Measurements from ENCODE around the gene HHIPL1. TPM values are rescaled to one million over a fixed set of nuclear protein-coding genes. Genes with fewer than 3 reads are reported as not detected.

Gene HHIPL1
- total RNA-seq, 6 donors from 2014 or later = 0.61 to 2.2 (median 1.3) TPM

- H3K27ac ChIP-seq = no peak overlapping the region
- 83 to 85% methylated on average over 10 to 12 of the region's 12 CpGs for WGBS, 2 donors
- DNase-seq = no peak
Measured at GRCh38 chr14:99663386-99664057, 18.6 kb downstream of the HHIPL1 start.

DNA sequence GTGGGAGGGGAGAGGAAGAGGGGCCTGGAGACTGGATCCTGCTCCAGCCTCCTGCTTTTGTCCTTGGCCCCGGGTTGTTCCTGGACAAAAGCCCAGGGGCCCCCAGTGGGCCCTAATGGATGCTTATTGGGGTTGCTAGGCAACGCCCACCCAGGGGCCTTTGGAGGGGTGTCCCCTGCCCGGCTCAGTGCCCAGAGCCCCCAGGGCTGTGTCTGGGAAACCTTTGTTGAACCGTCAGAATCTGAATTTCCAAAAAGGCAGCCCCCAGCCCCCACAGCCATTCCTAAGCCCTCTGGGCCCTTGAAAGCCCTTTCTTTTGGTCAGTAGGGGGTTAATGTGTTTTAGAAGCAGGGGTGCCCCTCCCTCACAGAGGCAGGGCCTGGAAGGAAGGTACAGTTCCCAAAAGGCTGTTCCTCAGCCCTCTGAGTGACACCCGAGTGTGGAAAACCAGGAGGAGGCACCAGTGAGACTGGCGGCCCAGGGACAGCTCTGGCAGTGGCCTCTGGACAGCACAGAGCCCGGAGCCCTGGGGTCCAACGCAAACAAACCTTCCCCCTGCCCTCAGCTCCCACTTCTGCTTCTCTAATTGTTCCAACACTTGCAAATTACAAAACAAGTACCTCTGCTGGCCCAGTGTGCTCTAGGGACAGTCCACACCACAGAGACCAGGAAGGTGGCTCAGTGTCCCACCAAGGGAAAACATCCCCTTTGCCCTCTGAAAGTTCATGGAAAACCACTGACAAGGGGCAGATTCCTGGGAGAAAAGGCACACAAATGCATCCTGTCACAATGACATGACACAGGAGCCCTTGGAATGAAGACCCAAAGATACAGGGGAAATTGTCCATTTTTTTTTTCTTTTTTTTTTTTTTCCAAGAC is 19.4 kb downstream of the HHIPL1 start:
- Histone ChIP-seq H3K36me3 (no peaks in the 10 kb centered on the region), H3K27ac (no peak overlapping the region), H3K27me3 (peaks cover 0 to 15% (median 5%) of the 10 kb centered on the region in 4 donors), H3K4me1 (peaks cover 2 to 10% (median 3%) of the 10 kb centered on the region in 4 donors), H3K4me3 (no peak overlapping the region), H3K9me3 (no peaks in the 10 kb centered on the region)
- ATAC-seq (ENCODE audit: low FRiP score in 2 of 2) = no peak
- no peak for TF ChIP-seq POLR2AphosphoS5 (IDR thresholded peaks at IDR 0.05)
- TF ChIP-seq EP300 (IDR thresholded peaks at IDR 0.05) = no peak
- TF ChIP-seq, protein P1, sequence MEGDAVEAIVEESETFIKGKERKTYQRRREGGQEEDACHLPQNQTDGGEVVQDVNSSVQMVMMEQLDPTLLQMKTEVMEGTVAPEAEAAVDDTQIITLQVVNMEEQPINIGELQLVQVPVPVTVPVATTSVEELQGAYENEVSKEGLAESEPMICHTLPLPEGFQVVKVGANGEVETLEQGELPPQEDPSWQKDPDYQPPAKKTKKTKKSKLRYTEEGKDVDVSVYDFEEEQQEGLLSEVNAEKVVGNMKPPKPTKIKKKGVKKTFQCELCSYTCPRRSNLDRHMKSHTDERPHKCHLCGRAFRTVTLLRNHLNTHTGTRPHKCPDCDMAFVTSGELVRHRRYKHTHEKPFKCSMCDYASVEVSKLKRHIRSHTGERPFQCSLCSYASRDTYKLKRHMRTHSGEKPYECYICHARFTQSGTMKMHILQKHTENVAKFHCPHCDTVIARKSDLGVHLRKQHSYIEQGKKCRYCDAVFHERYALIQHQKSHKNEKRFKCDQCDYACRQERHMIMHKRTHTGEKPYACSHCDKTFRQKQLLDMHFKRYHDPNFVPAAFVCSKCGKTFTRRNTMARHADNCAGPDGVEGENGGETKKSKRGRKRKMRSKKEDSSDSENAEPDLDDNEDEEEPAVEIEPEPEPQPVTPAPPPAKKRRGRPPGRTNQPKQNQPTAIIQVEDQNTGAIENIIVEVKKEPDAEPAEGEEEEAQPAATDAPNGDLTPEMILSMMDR (IDR thresholded peaks at IDR 0.05) = no peak
- no peak for TF ChIP-seq POLR2A (IDR thresholded peaks at IDR 0.05)
- DNase-seq = no peak
- WGBS, 2 donors = 59% methylated on average over 8 of the region's 8 CpGs; no CpG with 5 or more reads in 1 of the 2 donors

More at GRCh38 chr14:99663386-99664057, 18.6 kb downstream of the HHIPL1 start:
- TF ChIP-seq POLR2AphosphoS5 (IDR thresholded peaks at IDR 0.05) (no peak), EP300 (IDR thresholded peaks at IDR 0.05) (no peak), POLR2A (IDR thresholded peaks at IDR 0.05) (no peak)
- TF ChIP-seq, protein P1 (IDR thresholded peaks at IDR 0.05) = no peak
- no peak overlapping the region for H3K4me3 ChIP-seq
- H3K9me3 ChIP-seq = no peaks in the 10 kb centered on the region
- H3K4me1 ChIP-seq = peaks cover 3 to 13% (median 6%) of the 10 kb centered on the region in 4 donors
- H3K27me3 ChIP-seq = peaks cover 0 to 19% (median 8%) of the 10 kb centered on the region in 4 donors
- H3K36me3 ChIP-seq = no peaks in the 10 kb centered on the region
- ATAC-seq (ENCODE audit: low FRiP score in 2 of 2) = no peak

DNA sequence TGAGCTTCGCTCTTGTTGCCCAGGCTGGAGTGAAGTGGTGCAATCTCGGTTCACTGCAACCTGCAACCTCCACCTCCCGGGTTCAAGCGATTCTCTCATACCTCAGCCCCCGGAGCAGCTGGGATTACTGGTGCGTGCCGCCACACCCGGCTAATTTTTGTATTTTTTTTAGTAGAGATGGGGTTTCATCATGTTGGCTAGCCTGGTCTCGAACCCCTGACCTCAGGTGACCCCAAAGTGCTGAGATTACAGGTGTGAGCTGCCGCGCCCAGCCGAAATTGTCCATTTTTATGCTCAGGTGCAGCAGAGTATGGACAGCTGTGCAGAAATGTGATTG is 20.0 kb downstream of the HHIPL1 start:
- Histone ChIP-seq H3K27me3 (peaks cover 0 to 10% (median 2%) of the 10 kb centered on the region in 4 donors), H3K4me3 (no peak overlapping the region), H3K36me3 (no peaks in the 10 kb centered on the region), H3K9me3 (no peaks in the 10 kb centered on the region), H3K27ac (no peak overlapping the region), H3K4me1 (peaks cover 0 to 4% (median 0%) of the 10 kb centered on the region in 4 donors)
- no peak for TF ChIP-seq POLR2AphosphoS5 (IDR thresholded peaks at IDR 0.05)
- no peak for TF ChIP-seq POLR2A (IDR thresholded peaks at IDR 0.05)
- TF ChIP-seq, protein P1 (IDR thresholded peaks at IDR 0.05) = no peak
- TF ChIP-seq EP300 (IDR thresholded peaks at IDR 0.05) = no peak
- ATAC-seq (ENCODE audit: low FRiP score in 2 of 2) (no peak), DNase-seq (no peak)
- WGBS, 2 donors = 83 to 86% methylated on average over 12 of the region's 12 CpGs

DNA sequence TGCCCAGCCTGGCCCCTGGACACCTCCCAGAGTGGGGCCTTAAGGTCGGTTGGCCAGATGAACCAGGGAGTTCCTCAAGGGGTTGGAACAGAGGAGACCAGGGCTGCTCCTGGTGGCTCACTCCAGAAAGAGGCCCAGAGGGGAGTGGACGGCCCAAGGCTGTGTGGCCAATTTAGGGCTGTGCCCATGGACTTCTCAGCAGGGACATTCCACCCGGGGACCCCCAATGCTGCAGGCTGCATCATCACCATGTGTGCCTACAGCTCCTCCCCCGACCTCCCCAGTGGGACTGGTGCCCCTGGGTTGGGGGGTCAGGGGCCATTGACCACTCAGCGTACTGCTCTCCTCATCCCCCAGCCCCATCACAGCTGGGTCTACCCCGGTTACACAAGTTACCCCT is 21.6 kb downstream of the HHIPL1 start:
- Histone ChIP-seq H3K36me3 (no peaks in the 10 kb centered on the region), H3K27ac (no peak overlapping the region), H3K4me3 (no peak overlapping the region), H3K4me1 (no peaks in the 10 kb centered on the region), H3K27me3 (no peaks in the 10 kb centered on the region), H3K9me3 (no peaks in the 10 kb centered on the region)
- no peak for ATAC-seq (ENCODE audit: low FRiP score in 2 of 2)
- WGBS, 2 donors = 73 to 76% methylated on average over 2 to 5 of the region's 6 CpGs
- TF ChIP-seq EP300 (IDR thresholded peaks at IDR 0.05) = no peak
- no peak for TF ChIP-seq POLR2A (IDR thresholded peaks at IDR 0.05)
- TF ChIP-seq, protein P1 (IDR thresholded peaks at IDR 0.05) = no peak
- no peak for TF ChIP-seq POLR2AphosphoS5 (IDR thresholded peaks at IDR 0.05)
- DNase-seq = no peak
